ENCODE measurements around the gene MYL6.
A peak's percentile ranks its signal among the peaks of the same experiment; 100 is the strongest.

The MYL6 gene

DNA sequence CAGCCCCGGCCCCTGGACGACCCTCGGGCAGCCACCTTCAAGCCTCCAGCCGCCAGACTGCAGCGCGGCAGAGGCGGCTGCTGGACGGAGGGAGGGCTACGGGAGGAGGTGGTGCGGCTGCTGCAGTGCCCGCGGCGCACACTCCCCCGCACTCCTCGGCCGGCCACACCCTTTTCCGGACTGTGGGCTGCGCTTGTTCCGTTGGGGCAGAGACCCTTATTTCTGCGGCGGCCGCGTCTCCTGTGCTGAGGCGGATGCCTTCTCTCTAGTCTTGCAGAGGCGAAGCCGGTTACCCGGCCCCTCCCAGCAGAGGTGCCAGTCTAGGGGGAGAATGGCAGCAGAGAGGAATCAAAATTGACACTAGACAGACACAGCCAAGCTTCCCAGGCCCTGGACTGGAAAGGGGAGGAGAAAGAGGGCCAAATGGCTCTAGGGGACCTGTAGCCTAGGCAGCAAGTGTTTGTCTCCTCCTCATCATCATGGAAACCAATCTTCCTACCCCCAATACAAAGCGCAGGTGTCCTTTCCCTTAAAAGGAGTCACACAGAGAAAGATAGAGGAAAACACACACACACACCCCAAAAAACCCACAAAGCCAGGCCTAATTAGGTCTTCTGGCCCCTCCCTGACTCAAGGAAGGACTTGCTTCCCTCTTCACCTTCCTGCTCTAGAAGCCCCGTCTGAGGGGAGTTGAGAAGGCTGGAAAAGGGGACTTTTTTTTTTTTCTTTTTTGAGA, 28.8 kb upstream of the MYL6 start:
- DNase-seq (ENCODE audit: low spot score) (peak; percentile 43), FAIRE-seq (no peak)

DNA sequence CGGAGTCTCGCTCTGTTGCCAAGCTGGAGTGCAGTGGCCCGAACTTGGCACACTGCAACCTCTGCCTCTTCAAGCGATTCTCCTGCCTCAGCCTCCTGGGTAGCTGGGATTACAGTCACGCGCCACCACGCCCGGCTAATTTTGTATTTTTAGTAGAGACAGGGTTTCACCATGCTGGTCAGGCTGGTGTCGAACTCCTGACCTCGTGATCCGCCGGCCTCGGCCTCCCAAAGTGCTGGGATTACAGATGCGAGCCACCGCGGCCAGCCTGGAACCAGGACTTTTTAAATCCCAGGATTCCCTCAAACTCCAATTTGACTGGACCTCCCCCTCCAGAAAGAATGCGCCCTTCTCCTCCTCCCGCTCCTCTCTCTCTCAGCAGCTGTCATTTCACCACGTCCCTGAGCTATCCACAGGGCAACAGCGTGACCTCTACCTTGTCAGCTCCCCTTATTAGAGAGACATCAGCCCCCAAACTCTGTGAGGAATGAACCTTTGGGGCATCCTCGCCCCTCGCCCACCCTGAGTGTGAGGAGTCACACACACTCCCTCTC, 28.1 kb upstream of the MYL6 start:
- DNase-seq (ENCODE audit: low spot score), result no peak
- no peak for FAIRE-seq

DNA sequence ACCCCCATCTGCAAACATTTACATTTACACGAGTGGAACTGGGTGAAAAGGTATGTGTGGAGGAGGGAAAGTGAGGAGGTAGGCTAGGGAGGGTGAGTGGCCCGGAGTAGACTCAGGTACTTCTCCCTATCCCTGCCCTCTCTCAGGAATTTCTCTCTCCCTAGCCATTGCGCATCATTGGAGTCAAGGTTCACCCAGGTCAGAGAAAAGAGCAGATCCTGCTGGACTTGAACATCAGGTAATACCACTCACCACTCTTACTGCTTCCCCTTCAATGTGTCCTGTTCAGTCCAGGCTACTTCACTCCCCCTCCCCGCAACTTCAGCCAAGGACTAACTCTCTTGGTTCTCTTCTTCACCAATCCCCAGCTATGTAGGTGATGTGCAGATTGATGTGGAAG, 27.3 kb upstream of the MYL6 start:
- DNase-seq (ENCODE audit: low spot score), result no peak
- FAIRE-seq, result no peak

DNA sequence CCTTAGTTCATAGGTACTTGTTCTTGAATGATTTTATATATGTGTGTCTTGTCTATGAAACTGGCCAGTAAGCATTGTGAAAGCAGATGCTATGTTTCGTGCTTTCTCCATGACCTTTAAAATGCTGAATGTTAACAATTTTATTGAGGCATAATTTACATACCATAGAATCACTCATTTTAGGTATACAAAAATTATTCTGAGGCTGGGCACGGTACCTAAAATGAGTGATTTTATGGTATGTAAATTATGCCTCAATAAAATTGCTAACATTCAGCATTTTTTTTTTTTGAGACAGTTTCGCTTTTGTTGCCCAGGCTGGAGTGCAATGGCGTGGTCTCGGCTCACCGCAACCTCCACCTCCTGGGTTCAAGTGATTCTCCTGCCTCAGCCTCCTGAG, 23.3 kb upstream of the MYL6 start:
- DNase-seq (ENCODE audit: low spot score) (no peak), FAIRE-seq (no peak)

DNA sequence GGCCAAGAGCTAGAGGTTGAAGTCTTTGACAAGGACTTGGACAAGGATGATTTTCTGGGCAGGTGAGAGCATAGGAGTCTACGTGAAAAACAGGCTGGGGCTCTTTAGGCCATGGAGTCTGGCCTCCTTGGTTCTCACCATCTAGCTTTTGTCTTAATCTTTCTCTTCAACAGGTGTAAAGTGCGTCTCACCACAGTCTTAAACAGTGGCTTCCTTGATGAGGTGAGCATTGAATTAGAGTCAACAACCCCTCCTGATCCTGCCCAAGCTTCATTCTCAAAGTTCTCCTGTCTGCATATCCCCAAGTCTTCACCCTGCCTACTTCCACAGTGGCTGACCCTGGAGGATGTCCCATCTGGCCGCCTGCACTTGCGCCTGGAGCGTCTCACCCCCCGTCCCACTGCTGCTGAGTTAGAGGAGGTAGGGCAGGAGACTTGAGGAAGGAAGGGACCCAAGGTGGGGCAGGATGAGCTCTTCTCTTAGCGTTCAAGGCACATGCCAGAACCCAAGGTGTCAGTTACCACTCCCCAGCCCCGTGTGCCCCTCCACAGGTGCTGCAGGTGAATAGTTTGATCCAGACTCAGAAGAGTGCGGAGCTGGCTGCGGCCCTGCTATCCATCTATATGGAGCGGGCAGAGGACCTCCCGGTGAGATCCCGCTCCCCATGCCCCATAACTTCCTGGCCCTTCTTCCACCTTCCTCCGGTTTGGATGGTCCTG, 20.1 kb upstream of the MYL6 start:
- DNase-seq (ENCODE audit: low spot score), result no peak
- FAIRE-seq, result no peak

DNA sequence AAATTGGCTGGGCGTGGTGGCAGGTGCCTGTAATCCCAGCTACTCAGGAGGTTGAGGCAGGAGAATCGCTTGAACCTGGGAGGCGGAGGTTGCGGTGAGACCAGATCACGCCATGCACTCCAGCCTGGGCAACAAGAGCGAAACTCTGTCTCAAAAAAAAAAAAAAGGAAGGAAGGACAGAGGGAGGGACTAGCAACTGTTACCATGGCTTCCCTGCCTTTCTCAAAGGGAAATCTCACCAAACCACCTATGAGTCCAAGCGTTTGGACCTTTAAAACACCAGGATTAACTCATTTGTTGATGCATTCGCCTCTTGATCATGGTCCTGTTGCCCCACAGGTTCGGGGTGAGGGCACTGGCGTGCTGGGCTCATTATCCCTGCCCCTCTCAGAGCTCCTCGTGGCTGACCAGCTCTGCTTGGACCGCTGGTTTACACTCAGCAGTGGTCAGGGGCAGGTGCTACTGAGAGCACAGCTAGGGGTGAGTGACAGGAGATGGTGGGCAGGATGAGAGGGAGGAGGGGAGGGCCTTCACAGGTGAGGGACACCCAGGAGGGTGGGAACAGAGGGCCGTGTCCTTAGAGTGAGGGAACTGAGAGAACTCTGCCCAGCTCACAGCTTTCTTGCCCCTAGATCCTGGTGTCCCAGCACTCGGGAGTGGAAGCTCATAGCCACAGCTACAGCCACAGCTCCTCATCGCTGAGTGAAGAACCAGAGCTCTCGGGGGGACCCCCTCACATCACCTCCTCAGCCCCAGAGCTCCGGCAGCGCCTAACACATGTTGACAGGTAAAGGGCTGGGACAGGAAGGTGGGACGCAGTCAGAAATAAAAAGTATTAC, 16.0 kb upstream of the MYL6 start:
- DNase-seq (ENCODE audit: low spot score), result no peak
- no peak for FAIRE-seq

DNA sequence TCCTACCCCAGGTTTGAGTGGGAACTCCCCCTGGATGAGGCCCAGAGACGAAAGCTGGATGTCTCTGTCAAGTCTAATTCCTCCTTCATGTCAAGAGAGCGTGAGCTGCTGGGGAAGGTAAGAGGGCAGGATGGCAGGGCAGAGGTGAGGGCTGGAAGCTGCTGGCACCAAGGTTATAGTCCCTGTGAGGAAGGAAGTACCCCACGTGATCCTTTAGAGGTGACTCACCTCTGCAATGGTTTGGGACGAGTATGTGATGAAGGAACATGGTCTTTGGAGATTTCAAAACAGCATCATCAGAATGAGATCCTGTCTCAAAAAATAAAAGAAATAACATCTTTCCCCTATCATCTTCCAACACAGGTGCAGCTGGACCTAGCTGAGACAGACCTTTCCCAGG, 14.9 kb upstream of the MYL6 start:
- FAIRE-seq (no peak), DNase-seq (ENCODE audit: low spot score) (no peak)

DNA sequence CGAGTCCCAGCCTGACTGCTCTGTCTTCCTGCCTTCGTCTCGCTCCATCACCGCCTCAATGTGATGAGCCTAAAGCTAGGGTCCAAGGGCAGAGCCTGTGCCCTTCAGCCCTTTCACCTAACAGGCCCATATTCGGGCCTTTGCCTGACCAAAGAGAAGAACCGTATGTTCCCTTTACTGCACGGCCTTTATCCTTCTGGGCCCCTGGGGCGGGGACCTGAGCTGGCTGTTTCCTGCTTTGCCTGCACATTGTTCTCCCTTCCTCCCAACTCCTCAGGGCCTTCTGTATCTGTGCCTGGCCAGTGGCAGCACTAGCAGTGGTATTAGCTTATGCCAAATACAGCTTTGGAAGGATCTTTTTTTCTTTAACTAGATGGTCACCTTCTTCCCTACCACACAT, 14.3 kb upstream of the MYL6 start:
- no peak for DNase-seq (ENCODE audit: low spot score)
- FAIRE-seq, result no peak

DNA sequence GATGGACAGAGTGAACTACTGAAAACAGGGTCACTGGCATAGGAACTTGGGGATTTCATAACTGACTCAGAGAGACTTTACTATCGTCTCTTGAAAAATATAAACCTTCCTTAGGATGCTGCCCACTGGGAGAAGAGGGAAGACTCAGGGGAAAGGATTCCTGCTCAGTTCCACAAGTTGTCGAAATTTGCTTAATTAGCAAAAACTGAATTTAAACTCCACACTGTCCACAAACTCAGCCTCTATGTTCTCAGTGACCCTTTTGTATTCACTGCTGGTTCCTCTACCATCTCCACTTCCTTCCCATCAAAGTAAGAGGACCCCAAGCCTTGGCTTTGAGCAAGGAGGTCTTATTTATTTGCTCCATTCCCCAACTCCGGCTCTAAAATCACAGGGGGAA, 12.9 kb upstream of the MYL6 start:
- FAIRE-seq, result no peak
- DNase-seq (ENCODE audit: low spot score), result no peak

DNA sequence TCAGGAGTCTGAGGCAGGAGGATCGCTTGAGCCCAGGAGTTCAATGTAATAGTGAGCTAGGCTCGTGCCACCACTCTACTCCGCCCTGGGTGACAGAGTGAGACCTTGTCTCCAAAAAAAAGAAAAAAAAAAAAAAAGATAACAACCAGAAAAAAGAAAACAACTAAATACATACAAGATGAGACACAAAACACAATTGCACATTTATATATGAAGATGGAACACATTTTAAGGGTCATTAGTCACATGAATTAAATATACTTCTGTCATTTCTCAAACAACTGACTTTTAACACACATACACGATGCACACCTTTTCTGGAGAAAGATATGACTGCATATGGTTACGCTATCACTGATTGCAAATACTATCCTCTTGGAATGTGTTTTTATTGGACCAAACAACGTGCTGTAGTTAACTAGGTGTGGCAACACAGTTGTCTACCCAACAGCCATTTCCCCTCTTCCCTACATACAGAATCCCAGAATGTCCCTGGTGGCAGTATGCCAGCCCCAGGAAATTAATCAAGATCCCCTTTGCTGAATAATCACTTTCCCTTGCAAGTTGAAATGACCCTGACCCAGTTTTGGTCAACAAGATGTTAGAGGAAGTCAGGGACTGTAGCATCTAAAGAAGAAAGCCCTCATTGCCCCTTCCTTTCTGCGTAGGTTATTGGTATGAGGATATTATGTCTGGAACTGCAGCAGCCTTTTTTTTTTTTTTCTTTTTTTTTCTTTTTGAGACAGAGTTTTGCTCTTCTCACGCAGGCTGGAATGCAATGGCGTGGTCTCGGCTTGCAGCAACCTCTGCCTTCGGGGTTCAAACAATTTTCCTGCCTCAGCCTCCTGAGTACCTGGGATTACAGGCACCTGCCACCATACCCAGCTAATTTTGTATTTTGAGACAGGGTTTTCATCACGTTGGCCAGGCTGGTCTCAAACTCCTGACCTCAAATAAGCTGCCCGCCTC, 11.4 kb upstream of the MYL6 start:
- FAIRE-seq (no peak), DNase-seq (ENCODE audit: low spot score) (no peak)

DNA sequence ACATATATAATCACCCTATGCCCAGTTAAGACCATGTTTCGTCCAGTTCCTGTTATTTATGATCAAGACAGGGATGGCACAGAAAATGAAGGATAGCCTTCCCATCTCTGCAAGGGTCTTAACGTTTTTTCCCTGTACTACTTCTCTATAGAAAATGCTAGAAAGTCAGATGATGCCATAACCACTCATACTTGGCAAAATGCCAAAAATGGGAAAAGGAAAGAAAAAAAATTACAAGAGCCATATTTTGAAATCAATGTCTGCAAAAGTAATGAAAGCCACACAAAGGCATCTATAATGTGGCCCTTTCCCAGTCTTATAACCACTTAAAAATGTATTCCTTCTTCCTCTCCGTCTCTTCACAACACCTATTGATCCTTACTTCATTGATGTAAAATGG, 7.6 kb upstream of the MYL6 start:
- no peak for FAIRE-seq
- no peak for DNase-seq (ENCODE audit: low spot score)

DNA sequence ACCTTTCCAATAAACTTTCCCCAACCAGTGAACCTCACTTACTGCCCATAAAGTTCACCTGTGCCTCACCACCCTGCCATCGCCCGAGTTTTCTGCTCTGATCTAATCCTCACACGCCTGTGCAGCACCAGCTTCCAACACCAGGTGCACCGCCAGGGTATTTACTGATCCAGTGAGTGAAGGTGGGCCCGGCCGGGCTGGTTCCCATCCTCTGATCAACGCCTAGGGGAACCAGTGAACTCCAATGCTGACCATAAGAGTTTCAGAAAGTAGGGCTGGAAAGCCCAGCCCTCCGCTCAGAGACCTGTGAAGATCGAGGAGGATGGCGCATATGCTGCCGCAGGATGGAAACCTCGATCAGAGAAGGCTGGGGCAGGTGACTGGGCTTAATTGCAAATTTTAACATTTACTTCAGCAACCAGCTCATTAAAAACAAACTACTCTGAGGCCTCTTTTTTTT, 6.5 kb upstream of the MYL6 start:
- FAIRE-seq, result no peak
- peak; percentile 44 for DNase-seq (ENCODE audit: low spot score)

DNA sequence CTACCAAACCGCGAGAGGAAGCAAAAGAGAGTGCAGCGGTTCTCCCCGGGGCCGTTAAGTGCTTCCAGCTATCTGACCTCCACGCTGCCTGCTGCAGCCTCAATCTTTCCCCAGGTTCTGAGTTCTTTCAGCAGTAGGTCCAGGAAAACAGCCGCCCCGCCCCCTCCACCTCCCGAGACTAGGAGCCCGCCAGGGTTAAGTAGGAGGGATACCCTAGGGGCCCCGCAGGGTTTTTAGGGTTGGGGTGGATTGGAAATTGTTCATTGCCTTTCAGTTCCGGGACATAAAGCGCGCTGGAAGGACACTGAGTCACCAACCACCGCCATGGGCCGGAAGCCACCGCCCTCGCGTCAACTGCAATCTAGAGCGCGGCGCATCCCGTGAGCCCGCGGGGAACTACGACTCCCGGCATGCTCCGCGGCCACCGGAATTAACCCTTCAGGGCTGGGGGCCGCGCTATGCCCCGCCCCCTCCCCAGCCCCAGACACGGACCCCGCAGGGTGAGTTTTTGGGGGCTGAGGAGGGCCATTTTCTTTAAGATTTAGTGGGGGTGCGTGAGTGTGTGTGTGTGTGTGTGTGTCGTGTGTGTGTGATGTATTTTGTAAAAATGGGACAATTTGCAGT, 5.9 kb upstream of the MYL6 start, which contains the start of gene MYL6B:
TSS of gene MYL6B (plus strand) at position 456 of the 624 bp plus-strand sequence. CDS start 1,332 bp downstream, outside the sequence.
- FAIRE-seq, result peak; percentile 33

DNA sequence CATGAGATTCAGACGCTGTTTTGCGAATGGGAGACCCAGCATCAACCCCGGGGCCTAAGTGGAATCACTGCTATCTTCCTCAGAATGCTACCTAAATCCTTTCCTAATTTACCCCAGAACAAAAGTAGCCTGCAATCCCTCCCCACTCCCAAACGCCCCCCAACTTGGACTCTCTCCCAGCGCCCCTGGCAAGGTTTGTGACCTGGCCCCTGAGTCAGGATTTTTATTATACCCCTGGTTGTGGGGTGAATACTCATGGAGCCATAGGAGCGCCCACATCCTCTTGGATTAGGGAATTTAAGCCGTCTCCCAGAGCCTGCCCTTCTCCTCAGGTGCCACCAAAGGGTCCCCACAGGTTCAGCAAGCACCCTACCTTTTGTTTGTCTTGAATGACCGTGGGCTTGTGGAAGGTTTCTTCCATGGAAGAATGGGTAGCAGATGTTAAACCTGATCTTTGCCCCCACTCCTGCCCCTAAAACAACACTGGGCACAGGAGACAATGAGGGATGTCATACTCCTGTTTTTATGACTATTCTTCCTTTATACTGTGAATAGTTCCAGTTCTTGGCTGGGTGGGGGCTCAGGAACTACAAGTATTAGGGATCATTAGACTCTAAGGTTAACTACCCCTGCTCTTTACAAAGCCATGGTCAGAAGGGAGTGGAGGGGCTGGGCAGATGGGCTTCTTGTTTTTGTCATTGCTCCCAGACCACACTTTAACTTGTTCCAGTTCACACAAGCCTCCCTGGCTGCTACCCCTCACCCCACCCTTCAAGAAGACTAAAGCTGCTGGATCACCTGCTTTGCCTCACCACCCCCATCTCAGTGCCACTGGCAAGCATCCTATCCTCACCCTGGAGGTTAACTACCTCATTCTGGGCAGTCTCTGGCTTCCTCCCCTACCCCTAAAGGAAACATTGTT, 5.1 kb upstream of the MYL6 start:
- DNase-seq (ENCODE audit: low spot score) (no peak), FAIRE-seq (no peak)

More for the DNA sequence above, 5.9 kb upstream of the MYL6 start, which contains the start of gene MYL6B:
- peak; percentile 80 for DNase-seq (ENCODE audit: low spot score)

DNA sequence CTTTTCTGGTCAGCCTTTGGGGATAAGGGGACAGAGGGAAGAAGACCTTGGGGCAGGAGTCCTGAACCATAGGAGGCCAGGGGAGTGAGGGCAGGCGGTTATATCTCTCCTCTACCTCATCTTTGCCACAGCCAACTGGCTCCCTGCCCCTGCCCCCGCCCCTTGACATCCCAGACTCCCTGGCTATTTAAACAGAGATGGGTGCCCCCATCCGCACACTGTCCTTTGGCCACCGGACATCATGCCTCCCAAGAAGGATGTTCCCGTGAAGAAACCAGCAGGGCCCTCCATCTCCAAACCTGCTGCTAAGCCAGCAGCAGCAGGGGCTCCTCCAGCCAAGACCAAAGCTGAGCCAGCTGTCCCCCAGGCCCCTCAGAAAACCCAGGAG, 4.5 kb upstream of the MYL6 start:
- DNase-seq (ENCODE audit: low spot score), result no peak
- no peak for FAIRE-seq

DNA sequence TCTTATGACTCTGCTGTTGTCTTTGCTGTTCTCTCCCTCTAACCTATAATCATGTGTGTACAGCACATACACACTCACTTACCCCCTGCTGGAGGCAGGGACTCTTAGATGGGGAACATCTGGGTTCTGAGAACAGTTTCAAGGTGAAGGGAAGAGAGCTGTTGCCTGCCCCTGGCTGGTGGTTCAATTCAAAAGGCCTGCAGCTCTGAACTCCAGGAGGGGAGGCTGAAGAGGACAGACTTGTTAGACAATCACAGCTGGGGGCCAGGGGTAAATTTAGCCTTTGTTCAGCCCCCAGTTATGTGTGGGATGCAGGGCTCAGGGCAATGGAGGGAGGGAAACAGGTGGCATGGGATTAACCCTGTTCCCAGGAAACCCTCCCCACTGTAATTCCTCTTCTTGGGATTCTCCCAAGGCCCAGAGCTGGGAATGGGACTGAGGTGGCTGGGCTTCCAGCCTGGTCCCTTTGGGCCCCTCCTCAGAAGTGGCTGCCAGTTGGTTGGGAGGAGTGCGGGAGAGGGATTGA, 3.9 kb upstream of the MYL6 start:
- FAIRE-seq (no peak), DNase-seq (ENCODE audit: low spot score) (no peak)

DNA sequence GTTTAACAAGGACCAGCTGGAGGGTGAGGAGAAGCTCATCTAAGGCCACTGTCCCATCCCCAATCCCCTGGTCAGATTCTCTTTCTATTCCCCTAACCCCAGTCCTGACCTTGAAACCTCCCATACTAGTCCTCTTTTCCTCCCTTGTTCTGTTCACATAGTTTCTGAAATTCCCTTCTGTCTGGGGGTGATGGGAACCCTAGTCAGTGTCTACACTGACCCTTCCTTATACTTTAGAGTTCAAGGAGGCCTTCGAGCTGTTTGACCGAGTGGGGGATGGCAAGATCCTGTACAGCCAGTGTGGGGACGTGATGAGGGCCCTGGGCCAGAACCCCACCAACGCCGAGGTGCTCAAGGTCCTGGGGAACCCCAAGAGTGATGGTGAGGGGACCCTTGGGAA, 3.3 kb upstream of the MYL6 start:
- FAIRE-seq, result no peak
- DNase-seq (ENCODE audit: low spot score), result no peak

DNA sequence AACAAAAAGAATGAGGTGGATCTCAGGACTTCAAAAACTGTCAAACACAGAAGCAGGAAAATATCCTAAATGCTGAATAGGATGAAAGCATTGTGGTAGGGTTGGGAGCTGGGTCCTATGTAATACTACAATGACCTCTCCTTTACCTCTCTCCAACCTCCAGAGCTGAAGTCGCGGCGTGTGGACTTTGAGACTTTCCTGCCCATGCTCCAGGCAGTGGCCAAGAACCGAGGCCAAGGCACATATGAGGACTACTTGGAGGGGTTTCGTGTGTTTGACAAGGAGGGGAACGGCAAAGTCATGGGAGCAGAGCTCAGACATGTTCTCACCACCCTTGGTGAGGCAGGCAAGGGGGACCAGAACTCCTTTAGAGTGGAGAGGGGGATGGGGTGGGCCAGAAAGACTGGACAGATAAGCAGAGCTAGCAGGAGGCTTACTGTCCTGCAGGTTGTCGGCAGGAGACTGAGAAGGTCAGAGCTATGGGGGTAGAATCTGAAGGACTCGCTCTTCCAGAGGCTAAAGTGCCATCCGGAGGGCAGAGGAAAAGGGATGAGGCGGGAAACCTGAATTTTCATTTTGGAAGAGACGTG, 2.8 kb upstream of the MYL6 start:
- FAIRE-seq (no peak), DNase-seq (ENCODE audit: low spot score) (no peak)

Measured in RCC 7860 (cell line).